Activated gamma-delta T cell treated with Interleukin-2 at 50 U/mL for 16 hours (primary cell): ENCODE measurements around the gene AVEN.
"Not testable (repeated sequence)": the region's sequence is repeated elsewhere in the genome, so short reads cannot be mapped to it uniquely, and the experiment has no call there.

Experiments
- DNase-seq: peaks from one replicate; pipeline ENCODE4 v3.0.0-alpha.2; 2020

AVEN gene

DNA sequence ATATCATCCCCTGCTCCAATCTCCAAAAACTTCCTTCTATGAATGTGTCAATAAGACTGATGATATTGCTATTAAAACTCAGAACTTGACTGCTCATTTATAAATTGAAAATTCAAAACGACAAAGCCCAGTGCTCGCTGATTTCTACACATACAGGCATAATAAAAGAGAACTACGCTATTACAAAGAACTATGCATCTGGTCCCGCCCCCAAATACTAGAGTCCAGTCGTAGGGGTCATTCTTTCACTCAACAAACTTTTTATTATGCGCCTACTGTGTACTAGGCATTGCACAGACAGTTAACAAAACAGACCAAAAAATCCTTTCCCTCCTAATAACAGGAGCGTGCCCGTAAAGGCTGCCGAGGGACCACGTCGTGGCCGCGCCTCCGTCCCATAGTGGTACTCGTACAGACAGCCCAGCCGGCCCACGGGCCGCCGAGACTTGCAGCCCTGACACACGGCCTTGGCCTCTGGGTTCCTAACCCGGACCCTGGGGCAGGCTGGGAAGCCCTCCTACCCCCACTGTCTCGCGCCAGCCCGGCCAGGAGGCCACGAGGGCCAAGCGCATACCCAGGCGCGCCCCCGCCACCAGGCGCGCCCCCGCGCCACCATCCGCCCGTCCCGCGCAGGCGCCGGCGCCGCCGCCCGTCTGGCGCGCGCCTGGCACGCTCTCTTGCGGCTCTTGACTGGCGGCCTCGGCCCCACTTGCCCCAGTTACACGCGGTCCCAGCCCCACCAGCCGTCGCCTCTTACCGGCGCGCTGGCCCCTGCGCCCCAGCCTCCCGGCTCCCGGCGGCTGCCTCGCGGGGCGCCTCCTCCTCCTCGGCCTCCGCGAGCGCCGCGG, 757 bp downstream of the AVEN start:
- peak; percentile 71 for DNase-seq

DNA sequence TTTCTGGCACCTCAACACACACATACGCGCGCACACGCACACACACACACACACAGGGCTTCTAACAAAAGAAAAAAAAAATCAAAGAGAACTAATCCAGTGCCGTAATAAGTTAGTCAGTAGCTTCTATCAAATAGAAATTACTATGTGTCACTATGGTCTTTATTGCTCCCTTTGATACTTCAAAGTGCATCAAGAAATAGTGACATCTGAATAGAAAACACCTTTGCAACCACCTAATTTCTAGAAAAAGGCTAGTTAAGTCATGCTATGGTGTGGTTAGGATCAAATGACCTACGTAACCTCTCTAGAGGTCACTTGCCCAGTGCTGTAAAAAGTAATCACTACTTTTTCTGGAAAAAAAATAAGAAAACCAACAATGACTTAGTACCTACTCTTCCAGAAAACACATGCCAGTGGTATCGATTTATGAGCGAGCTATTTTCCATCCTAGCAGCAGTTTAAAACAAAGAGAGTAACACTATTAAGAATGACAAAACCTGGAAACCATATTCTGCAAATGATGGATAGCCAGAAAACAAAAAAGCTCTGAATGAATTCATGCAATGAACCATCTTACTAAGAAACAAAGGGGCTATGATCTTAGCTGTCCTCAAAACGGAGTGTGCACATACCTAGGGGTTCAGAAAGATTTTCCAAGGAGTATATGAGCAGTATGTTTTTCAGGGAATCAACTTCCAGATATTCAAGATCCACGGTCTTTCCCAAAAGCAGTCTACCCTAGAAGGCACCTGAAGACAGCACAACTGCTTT, 6.8 kb downstream of the AVEN start:
- DNase-seq = no peak

DNA sequence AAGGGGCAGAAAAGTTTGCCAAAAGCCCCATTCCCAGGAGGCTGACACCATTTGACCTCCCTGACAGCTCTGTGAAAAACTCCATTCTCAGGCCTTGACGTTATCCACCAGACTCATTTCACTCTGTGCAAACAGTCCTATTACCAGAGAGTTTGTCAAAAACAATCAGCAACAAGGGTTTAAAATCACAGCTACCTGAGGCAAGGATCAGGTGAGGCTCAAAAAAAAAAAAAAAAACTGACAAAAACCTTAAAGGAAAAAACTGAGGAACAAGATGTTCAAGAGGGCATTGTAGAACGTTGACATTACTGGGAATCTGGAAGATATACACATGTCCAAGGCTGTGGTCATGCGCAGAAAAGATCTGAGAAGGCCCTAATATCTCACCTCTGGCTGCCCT, 11.4 kb downstream of the AVEN start:
- DNase-seq = no peak

DNA sequence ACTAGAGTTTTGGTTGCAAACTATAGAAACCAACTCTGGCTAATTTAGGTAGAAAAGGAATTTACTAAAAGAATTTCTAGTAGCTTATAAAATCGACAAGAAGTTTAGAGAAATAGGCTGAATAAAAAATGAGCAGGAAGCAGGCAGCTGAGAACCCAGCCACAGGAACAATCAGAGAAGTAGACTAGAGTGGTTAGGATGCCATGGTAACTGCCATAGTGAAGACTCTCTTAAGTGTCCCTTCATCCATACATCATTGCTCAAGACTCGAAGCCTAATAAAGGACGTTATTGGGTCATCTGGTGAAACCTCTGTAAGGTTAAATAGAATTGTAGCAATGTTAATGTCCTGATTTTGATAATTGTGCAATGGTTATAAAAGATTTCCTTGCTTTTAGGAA, 13.8 kb downstream of the AVEN start:
- no peak for DNase-seq

DNA sequence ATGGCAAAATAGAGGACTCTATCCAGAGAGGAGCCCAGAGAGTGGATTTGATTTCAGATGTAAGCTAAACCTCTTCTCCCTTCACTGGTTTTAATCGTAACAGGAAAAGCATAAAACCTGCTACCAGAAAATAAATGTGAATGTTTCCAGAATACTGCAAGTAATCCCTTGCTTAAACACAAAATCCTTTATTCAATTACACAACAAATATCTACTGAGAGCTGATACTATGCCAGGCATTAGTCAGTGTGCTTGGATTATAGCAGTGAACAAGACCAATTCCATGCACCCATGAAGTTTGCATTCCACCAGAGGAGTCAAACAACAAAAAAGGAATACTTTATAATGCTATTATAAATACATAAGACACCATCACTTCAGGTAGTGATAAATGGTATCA, 15.1 kb downstream of the AVEN start:
- no peak for DNase-seq

DNA sequence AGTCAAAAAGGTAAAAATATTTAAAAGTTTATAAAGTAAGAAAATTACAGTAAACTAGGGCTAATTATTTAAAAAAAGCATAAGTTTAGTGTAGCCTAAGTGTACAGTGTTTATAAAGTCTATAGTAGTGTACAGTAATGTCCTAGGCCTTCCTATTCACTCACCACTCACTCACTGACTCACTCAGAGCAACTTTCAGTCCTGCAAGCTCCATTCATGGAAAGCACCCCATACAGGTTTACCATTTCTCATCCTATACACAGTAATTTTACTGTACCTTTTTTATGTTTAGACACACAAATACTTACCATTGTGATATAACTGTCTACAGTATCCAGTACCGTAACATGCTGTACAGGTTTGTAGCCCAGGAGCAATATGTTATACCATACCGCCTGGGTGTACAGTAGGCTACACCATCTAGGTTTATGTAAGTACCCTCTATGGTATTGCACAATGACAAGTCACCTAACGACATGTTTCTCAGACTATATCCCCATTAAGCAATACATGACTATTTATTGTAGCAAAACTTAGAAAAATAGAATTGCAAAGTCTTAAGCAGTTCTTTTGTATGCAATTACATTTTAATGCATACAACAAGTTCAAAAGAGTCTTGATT, 19.5 kb downstream of the AVEN start:
- no peak for DNase-seq

DNA sequence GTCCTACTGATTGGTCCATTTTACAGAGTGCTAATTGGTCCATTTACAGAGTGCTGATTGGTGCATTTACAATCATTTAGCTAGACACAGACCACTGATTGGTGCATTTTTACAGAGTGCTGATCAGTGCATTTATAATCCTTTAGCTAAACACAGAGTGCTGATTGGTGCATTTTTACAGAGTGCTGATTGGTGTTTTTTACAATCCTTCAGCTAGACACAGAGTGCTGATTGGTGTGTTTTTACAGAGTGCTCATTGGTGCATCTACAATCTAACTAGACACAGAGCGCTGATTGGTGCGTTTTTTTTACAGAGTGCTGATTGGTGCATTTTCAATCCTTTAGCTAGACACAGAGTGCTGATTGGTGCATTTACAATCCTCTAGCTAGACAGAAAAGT, 20.3 kb downstream of the AVEN start:
- DNase-seq = not testable (repeated sequence)

DNA sequence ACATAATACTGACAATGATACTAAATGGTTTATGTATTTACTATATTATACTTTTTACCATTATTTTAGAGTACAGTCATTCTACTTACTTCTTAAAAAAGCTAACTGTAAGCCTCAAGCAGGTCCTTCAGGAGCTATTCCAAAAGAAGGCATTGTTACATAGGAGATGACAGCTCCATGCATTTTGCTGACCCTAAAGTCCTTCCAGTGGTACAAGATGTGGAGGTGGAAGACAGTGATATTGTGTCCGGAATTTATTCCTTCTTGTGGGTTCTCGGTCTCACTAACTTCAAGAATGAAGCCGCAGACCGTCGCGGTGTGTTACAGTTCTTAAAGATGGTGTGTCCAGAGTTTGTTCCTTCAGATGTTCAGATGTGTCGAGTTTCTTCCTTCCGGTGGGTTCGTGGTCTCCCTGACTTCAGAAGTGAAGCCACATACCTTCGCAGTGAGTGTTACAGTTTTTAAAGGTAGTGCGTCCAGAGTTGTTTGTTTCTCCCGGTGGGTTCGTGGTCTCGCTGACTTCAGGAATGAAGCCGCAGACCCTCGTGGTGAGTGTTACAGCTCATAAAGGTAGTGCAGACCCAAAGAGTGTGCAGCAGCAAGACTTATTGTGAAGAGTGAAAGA, 20.9 kb downstream of the AVEN start:
- DNase-seq = peak; percentile 41

DNA sequence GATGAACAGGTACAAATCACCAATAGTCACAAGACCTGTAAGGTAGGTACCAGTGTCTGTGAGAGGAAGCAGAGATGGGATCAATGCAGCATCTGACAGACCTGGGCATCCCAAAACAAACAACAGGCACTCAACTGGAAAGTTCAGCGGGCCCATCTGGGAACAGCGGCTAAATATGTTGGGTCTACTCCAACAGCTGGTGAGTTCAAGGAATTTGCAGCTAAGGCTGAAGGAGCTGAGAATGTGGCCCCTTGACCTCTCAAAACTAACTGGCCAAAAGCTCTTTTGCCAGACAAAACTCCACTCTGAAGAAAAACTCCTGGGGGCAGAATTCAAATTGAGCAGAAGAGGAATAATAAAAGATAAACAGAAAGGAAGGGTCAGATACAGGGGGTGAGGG, 24.4 kb downstream of the AVEN start:
- no peak for DNase-seq

DNA sequence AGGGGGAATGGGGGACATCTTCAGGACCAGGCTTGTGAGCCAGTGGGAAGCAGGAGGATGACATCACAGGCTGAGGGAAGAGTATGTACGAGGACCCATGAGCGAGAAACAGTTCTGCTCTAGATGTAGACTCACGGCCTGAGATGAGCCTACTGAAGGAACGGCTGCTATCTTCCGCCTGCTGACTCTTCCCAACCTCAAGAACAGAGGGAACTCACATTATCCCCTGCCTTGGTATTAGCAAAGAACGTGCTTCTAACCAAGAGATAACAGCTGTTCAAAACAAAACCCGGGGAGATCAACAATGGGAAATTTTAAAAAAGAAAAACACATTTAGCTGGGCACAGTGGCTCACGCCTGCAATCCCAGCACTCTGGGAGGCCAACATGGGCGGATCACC, 25.3 kb downstream of the AVEN start:
- no peak for DNase-seq

DNA sequence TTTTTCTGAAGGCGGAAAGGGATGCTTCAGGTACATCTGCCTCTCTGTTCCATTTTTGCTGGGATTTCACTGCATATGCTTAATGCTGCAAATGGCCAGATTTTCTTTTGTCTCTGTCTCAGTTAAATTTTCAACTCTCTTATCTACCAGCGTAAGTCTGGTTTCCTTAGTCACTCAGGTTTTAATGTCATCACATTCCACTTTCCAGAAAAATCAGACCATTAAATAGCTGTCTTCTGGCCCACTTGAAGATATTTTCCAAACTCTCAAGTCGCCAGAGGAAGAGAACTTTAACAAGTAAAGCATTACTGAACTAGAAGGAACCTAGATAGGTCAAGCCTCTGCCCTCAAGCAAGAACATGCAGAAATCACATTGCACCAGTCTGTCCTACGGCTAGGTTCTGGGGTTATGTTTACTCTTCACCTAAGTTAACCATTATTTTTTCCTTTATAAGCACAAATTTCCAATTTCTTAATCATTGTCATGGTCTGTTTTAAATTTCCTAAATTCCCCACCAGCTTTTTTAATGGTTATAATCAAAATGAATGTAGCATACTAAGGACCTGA, 26.5 kb downstream of the AVEN start:
- DNase-seq = no peak

DNA sequence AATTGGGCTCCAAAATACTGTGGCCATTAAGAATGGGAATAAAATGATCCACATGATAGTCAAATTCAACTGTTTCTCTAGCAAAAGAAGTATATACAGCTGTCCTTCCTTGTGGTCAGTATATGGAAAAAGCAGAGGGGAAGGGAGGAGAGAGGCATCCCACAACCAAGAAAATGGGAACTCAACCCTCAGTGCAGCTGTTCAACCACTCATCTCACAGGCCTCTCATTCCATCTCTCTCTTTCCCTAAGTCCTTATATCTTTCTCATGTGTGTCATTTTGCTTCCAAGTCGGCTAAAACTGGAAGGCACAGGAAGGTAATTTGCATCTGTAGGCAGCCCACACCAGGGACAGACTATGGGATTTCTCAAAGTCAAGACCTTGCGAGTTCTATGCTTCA, 27.5 kb downstream of the AVEN start:
- no peak for DNase-seq

DNA sequence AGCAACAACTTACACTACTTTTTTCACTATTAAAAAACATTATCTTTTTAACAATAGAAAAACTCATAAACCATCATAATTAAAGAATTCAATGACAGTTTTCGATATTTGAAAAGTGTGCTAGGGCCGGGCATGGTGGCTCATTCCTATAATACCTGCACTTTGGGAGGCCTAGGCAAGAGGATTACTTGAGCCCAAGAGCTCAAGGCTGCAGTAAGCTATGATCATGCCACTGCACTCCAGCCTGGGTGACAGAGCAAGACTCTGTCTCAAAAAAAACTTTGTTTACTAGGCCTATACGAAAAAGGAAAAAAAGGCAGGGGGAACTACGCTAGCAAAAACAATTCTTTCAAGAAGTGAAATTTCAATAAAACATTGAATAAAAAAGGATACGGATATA, 28.1 kb downstream of the AVEN start:
- no peak for DNase-seq

DNA sequence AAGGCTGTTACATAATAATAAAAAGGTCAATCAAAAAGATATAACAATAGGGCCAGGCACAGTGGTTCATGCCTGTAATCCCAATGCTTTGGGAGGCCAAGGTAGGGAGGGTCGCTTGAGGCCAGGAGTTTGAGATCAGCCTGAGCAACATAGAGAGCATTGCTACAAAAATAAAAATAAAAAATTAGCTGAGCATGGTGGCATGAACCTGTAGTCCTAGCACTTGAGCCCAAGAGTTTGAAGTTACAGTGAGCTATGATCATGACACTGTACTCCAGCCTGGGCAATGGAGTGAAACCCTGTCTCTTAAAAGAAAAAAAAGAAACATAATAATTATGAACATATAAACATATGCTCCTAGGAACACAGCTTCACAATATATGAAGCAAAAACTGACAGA, 29.3 kb downstream of the AVEN start:
- DNase-seq = no peak

DNA sequence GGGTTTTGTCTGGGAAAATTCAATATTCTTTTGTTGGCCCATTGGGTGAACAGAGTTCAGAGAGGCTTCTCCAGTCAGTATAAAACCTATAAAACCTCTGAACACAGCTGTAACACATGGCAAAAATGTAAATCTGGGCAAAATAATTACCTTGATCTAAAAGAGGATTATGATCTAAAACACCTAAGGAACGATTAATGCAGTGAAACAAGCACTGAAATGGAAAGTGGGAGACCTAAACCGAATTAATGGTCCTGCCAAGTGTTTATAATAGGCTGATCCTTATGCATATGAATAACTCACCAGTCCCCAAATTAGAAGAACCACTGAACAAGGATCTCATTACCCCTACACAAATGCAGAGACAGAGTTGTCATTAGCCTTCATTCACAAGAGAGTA, 32.6 kb downstream of the AVEN start:
- no peak for DNase-seq

DNA sequence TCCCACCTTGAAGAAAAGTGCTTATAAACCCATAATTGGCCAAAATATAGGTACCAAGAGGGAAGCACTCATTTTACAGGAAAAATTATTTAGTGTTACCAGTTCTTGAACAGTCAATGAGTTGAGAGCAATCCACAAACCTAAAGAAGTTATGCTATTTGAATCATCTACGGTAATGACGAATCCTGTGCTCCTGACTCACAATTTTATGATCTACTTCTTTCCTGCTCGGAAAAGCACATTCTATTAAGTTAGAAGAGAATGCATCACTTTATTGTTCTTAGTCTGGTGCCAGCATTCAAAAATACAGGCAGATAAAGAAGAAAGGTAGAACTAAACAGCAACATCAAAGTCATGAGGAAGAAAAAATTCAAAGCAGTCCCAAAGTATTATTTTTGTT, 37.5 kb downstream of the AVEN start:
- no peak for DNase-seq

DNA sequence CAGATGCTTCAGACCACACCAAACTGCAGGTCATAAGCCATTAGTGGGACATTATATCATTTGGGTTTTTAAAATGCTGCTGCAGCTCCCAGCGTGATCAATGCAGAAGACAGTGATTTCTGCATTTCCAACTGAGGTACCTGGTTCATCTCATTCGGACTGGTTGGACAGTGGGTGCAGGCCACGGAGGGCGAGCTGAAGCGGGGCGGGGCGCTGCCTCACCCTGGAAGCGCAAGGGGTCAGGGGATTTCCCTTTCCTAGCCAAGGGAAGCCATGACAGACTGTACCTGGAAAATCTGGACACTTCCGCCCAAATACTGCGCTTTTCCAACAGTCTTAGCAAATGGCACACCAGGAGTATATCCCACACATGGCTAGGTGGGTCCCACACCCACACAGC, 43.3 kb downstream of the AVEN start:
- DNase-seq = not testable (repeated sequence)

DNA sequence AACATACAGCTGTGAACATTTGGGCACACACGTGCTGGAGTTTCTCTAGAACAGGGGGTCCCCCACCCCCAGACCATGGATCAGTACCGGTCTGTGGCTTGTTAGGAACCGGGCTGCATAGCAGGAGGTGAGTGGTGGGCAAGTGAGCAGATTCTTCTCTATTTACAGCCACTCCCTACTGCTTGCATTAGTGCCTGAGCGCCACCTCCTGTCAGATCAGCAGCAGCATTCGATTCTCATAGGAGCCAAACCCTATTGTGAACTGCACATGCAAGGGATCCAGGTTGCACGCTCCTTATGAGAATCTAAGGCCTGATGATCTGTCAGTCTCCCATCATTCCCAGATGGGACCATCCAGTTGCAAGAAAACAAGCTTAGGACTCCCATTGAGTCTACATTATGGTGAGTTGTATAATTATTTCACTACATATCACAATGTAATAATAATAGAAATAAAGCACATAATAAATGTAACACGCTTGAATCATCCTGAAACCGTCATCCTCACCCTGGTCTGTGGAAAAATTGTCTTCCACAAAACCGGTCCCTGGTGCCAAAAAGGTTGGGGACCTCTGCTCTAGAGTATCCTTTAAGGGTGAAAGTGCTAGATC, 44.9 kb downstream of the AVEN start:
- DNase-seq = no peak

DNA sequence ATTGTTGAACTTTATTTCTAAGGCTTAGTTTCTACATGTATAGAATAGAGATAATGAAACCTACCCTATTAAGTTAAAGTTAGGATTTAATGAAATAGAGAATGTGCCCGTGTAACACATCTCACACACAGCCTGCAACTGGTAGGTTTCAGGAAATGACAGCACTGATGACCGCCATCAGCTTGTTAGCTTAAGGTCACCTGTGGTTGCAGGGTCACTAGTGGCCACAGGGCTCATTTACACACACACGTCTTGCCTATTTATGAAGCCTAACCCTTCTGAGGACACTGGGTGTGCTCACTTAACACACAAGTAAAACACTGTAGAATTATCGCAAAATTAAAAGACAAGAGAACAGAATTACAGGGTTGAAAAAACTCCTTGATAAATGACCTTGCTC, 50.6 kb downstream of the AVEN start:
- DNase-seq = no peak

DNA sequence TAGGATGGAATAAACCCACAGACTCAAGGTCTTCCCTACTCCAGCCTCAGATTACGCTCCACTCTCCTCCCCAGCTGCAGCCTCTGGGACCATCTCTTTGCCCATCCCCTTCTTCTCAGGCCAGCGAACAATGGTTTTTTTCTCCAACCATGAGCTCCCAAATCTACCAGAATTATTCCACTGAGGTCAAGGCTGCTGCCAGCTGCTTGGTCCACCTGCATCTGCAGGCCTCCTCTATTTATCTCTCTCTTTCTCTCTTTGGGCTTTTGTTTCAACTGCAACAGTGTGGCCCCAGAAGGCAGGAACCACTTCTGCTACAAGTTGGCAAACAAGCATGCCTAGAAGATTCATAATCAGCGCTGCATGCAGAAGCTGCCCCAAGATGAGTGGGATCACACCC, 51.6 kb downstream of the AVEN start:
- DNase-seq = no peak

DNA sequence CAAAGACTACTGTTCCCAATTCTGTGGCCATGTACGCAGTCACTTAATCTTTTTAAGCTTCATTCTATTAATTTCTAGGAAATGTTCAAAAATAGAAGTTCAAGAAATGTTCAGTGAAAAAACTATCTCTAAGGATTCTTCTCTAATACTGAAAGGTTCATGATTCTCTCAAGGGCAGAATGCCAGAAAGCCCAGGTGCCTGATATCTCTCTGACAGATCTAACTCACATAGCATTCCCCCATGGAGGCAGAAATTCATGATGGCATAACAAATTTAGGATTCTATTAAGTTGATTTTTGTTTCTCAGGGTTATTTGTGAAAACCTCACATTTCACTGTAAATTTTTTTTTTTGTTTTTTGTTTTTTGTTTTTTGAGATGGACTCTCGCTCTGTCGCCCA, 53.3 kb downstream of the AVEN start:
- DNase-seq = no peak

DNA sequence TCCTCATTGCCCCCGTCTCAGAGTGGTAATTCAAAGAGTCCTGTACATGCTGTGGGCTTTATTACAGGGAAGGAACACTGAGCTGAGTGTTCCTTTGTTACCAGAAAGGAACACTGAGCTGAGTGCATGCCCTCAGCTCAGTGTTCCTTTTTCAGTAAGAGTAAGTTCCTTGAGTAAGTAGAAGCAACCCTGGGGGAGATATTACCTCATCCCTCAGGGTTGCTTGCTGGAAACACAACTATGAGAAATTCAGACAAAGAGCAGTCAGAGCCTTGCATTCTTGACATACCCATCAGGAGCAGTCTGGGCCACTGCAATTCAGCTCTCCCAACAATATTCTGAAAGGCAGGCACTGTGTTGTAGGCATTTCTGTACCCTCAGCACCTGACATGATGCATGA, 53.7 kb downstream of the AVEN start:
- DNase-seq = no peak

DNA sequence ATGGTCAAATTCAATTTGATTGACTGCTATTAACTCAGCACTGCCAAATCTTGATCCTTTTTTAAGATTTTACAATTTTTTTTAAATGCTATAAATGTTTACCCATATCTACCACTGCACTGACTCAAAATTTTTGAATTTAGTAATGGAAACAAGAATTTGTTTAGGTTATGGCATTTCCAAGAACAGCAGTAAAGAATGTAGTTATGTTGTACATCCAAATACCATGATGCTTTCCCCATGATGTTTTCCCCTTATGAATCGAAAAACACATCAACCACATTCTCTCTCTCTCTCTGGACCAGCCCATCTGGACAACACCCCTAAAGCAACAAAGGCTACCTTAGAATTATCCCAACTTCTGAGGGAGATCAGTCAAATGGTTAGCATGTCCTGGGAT, 56.5 kb downstream of the AVEN start:
- no peak for DNase-seq
